GM18909 (cell line): ENCODE data around the gene CDK5R2.

Experiments used
- ATAC-seq: cut with Tn5 transposase; IDR thresholded peaks from one replicate; pipeline ENCODE4 v1.9.1; 2021; ENCODE audit warnings: mild to moderate bottlenecking; ENCODE audit not compliant: unreplicated experiment, poor library complexity

Gene CDK5R2

GRCh38 chr2:218961651-218962570 is 2.4 kb downstream of the CDK5R2 start:
- ATAC-seq: no peak

GRCh38 chr2:218962859-218963492 is 3.5 kb downstream of the CDK5R2 start:
- ATAC-seq: no peak

GRCh38 chr2:218963601-218964000 is 4.1 kb downstream of the CDK5R2 start:
- no peak for ATAC-seq

GRCh38 chr2:218964041-218964771 is 4.7 kb downstream of the CDK5R2 start:
- no peak for ATAC-seq

- ATAC-seq: no peak
Observed at GRCh38 chr2:218970894-218971293, 11.4 kb downstream of the CDK5R2 start.

GRCh38 chr2:218975060-218975777 is 15.8 kb downstream of the CDK5R2 start:
- no peak for ATAC-seq

- ATAC-seq: peak; percentile 89
Observed at GRCh38 chr2:218979846-218980734, 20.6 kb downstream of the CDK5R2 start.

GRCh38 chr2:218980735-218981389 is 21.4 kb downstream of the CDK5R2 start:
- ATAC-seq: no peak

GRCh38 chr2:218981390-218981880 is 22.0 kb downstream of the CDK5R2 start:
- no peak for ATAC-seq

- ATAC-seq: no peak
Observed at GRCh38 chr2:218981881-218982585, 22.6 kb downstream of the CDK5R2 start.

- no peak for ATAC-seq
Observed at GRCh38 chr2:218982586-218983262, 23.3 kb downstream of the CDK5R2 start.

GRCh38 chr2:218983263-218983933 is 23.9 kb downstream of the CDK5R2 start:
- no peak for ATAC-seq

- ATAC-seq: no peak
Observed at GRCh38 chr2:218983934-218984238, 24.4 kb downstream of the CDK5R2 start.

GRCh38 chr2:218984239-218985020 is 25.0 kb downstream of the CDK5R2 start:
- no peak for ATAC-seq

- no peak for ATAC-seq
Observed at GRCh38 chr2:218985021-218985324, 25.5 kb downstream of the CDK5R2 start, which contains the start of gene FEV. TSS of gene FEV (minus strand) at chr2:218985184. CDS start at chr2:218985075, 109 bp downstream.

- ATAC-seq: no peak
Observed at GRCh38 chr2:218985325-218986091, 26.0 kb downstream of the CDK5R2 start.
